Peyer's patch (tissue), 4 donors: Measurements from ENCODE around the gene NKAIN2.

Experiments used
- CTCF ChIP-seq, 6 experiments: fragments of 450-650 bp in 4 of 6; fragments of 200-600 bp in 2 of 6; sonication (generic) in 1 of 6; IDR thresholded peaks; one replicate each; pipeline ENCODE4 v1.5.1; 2017 to 2019; ENCODE audit warnings: antibody characterized with exemption in 6 of 6, mild to moderate bottlenecking in 3 of 6, moderate library complexity in 1 of 6
- POLR2A ChIP-seq, 2 donors: fragments of 450-650 bp; IDR thresholded peaks; one replicate each; pipeline ENCODE4 v1.5.1; 2017; ENCODE audit warnings: antibody characterized with exemption in 2 of 2, mild to moderate bottlenecking in 2 of 2, moderate library complexity in 2 of 2

- TF ChIP-seq CTCF (IDR thresholded peaks at IDR 0.05) (no peak), POLR2A (IDR thresholded peaks at IDR 0.05) (no peak)
These were observed 996.0 kb downstream of the NKAIN2 start for GRCh38 chr6:124799638-124800037.
